Glomerular endothelial cell (primary cell): Measurements from ENCODE around the gene CHST9. TPM values are rescaled to one million over a fixed set of nuclear protein-coding genes. Genes with fewer than 3 reads are reported as not detected.

Source experiments
- DNase-seq: peaks from one replicate; pipeline ENCODE4 v3.0.0-alpha.2; 2011; ENCODE audit warnings: low read depth, low spot score; ENCODE audit errors: extremely low read depth
- total RNA-seq: library from RNA; depleted of rRNA; stranded (reverse); fragments of >200 nt; gene quantifications from 2 replicates; pipeline ENCODE4 v1.2.3, GENCODE V29; 2015

The CHST9 gene
- total RNA-seq, 1 donor from 2014 or later: not detected

DNA sequence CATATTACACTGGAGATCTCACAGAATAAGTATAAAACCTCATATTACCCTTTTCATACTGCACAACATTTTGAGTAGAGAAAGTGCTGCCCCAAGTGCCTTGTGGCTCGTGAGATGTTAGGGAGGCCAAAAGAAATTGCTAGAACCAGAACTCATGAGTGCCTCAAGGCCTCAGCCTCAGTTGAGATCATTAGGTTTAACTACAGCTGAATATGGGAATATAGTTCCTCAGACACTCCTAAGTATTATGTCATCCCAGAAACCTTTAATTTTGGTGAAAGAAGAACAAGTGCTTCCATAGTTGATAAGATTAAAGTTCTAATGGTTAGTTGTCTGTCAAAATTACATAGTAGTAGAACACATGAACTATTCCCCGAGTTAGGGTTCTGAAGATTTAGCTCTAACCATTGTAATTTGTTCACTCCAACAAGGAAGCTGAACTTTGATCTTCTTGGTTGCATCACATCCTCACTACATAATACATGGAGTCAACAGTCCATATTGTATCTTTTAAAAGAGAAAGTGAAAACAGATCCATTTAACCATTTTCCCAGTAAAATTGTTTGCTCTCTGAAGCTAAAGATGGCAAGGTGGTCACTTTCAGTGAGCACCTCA, 310.0 kb downstream of the CHST9 start:
- no peak for DNase-seq

DNA sequence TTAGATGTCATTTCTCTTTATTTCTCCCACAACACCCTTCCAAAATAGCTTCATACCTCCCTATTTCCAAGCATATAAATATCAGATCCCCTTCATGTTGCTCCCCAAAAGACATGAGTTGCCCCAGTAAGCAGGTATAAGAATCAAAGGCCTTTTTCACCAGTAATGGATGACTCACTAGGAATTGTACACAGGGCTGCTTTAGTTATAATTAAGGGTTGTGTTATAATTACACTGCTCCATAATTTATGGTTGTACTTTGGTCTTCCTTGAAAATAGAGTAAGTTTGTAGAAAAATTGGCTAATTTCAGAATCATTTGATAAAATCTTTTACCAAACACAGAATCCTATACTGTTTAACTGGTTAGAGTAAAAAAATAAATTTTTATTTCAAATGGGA, 310.8 kb downstream of the CHST9 start:
- no peak for DNase-seq

DNA sequence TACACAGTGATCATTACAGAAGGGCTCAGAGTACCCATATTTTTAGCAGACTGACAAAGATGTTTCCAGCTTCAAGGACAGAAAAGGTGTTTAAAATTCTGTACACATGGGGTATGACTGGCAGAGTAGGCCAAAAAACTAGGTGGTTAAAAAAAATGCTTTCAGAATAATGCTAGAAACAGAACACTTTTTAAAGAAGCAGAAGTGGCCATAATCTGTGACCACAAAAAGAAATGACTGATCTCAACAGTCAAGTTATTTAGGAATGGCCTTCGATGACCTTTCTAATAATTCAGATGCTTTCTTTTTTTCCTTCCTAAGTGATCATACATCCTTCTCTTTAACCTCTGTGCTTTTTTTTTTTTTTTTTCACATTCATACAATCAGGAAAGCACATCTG, 315.5 kb downstream of the CHST9 start:
- no peak for DNase-seq

DNA sequence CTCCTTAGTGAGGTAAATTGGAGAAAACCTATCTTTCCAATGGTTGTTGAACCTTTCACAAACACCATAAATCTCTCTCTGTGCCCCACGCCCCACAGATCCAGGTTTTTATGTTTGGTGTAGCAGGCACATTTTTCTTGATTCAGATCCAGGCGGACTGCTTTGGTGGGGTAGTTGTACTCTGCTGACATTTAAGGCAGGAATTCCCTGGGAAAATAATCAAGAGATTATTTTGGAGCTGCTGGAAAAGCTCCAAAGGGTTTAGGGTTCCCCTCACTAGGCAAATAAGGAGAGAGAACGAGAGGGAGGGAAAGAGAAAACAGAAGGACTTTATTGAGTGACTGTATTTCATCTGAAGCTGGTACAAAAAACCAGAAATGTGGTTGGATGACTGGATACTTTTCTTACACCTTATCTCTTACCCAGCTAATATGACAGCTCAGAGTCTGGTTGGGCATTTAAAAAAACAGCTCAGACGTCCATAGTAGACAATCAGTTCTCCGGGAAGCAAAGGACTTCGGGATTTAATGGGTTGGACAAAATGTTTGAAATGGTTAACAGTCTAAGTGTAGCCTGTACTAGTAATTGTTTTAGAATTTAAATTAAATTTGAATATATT, 316.0 kb downstream of the CHST9 start:
- DNase-seq: no peak

DNA sequence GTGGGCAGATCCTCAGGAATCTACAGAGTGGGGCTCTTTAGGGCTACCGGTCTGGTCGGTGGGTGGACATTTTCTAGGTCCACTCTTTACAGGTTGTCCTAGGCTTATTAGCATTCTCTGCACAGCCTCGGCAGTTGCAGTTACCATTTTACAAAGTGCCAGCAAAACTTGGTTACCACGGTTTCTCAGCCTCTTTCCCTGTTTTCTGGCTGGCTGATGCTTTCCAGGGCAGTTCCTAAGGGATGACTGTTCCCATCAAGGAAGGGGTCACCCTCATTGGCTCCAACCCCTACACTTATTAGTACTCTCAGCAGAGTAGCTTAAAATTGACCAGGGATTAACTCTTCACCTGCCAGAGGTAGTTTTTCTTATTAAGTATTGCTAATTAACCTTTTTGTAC, 317.6 kb downstream of the CHST9 start:
- no peak for DNase-seq

DNA sequence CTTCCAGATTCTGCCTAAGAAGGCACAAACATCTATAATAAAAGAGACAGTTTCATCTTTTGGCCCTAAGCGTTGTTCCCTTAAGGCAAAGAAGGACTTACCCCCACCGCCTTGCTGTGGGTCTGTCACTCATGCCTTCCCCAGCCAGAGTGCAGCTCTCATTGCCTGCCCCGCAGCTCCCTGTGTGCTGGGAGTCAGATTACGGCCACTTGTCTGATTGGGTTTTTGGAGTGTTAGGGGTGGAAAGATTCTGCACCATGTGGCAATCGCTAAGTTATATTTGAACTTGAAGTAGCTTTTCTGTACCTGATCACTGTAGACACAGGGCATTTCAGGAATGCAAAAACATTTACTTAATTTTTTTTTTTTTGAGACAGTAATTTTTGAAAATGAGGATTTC, 319.6 kb downstream of the CHST9 start, which contains the start of gene AQP4:
TSS of gene AQP4 (minus strand) at position 151 of the 400 bp plus-strand sequence. CDS start at position 133, 18 bp downstream.
- no peak for DNase-seq

DNA sequence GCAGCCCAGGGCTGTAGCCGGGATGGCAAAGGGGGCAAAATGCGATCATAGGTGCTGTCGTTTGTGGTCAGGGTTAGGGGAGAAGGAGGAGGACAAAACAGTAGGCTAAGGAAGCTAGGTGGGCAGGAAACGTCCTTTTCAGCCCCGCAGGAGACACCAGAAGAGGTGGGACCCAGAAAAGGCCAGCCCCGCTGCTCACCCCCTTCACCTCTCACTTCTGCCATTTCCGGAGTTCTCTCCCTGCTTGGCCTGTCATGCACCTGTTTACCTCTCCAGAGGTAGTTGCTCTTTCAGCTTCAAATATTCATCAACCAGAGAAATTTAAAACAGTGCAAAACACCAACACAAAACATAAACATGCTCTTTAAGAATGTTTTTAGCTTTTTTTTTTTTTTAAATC, 320.4 kb downstream of the CHST9 start:
- no peak for DNase-seq

DNA sequence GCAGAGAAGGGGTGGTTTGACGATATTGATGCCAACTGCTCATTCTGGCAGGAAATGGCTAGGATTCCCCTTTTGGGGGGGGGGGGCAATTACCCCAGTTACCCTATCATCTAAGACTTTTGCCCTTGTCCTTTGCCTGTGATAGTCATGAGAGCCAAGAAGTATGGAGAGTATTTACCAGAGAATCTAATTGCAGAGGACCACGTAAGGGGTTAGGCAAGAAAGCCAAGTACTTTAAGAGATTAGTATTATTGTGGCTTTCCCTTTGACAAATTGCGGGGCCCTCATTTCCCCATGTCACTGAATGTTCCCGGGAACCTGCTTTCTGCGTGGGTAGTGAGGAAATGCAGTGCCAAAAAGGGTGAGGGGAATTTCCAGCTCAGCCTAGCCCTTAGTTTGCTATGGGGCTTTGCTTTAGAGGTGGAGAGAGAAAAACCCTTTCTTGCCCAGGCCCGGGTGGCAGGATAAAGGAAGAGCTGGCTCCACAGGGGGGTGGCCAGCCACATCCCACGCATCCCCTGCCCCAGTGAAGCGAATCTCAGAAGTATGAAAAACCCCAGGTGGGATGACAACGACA, 321.1 kb downstream of the CHST9 start:
- no peak for DNase-seq

DNA sequence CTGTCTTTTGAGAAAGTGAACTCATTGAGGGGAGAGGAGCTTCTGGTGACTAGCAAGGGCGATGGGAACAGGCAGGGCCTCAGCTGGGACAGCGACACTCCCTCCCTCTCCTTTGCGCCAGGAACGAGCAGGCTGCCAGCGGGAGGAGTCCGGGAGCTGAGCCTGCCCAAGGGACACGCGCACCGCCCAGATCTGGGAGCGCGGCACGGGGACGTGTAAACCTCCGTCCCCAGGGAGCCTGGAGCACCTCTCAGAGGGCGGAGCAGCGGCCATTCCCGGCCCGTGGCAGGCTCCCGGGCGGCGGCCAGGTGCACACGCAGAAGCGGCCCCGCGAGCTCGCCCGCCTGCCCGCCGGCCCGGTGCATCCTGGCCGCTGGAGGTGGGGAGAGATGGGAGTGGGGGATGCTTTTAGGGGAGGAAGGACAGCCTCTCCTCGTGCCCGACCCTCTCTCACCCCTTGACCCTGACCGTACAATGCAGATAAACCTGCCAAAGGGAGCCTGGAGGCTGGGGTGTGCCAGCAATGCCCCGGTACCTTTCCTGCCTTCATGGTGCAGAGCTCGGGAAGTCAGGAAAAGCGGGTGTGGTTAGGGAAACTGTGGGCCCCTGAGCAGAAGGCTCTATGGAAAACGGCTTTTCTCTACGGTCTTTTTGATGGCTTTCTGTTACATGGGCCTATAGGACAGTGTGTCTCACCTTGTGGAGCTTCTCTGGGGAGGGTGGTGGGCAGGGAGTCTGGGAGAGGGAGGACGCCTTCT, 321.8 kb downstream of the CHST9 start:
- DNase-seq: no peak

DNA sequence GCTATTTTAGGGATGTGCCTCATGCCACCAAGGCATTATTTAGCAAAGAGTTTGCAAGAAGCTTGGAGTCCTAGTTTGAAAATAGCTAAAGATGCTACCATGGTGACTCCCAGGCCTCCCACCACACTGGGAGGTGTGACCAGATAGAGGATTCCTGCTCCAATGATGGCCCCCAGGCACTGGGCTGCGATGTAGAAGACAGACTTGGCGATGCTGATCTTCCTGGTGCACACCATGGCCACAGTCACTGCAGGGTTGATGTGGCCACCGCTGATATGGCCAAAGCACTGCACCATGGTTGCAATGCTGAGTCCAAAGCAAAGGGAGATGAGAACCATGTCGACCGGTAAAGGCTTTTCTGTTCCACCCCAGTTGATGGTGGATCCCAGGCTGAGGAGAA, 323.0 kb downstream of the CHST9 start:
- no peak for DNase-seq
